Esophagus squamous epithelium (tissue), 4 donors: Measurements from ENCODE around the gene NUFIP1.

Experiments
- POLR2A ChIP-seq, 4 donors: fragments of 450-650 bp; IDR thresholded peaks; one replicate each; pipeline ENCODE4 v1.6.1; 2017; ENCODE audit warnings: antibody characterized with exemption in 4 of 4, mild to moderate bottlenecking in 4 of 4, moderate library complexity in 3 of 4
- TF ChIP-seq, protein P1 (sequence below), 6 experiments: fragments of 450-650 bp in 4 of 6; fragments of 200-600 bp in 2 of 6; sonication (generic) in 2 of 6; IDR thresholded peaks; one replicate each; pipeline ENCODE4 v1.5.1; 2016 to 2019; ENCODE audit warnings: antibody characterized with exemption in 6 of 6, mild to moderate bottlenecking in 4 of 6, moderate library complexity in 4 of 6

DNA sequence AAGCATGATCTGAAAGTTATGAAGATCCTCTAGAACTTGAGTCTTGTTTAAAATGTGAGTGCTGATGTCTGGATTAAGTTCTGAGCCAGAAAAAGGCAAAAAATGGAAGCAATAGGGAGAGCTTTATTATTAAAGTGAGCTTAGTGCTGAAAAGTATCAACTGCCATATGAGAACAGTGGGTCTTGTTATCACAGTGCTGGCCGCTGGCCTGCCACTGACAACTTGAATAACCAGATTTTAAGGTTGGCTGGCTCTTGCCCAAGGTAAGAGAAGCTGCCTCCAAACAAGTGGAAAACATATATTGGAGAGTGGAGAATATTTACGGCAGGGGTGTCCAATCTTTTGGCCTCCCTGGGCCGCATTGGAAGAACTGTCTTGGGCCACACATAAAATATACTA lies 33.9 kb downstream of the NUFIP1 start:
- TF ChIP-seq, protein P1, sequence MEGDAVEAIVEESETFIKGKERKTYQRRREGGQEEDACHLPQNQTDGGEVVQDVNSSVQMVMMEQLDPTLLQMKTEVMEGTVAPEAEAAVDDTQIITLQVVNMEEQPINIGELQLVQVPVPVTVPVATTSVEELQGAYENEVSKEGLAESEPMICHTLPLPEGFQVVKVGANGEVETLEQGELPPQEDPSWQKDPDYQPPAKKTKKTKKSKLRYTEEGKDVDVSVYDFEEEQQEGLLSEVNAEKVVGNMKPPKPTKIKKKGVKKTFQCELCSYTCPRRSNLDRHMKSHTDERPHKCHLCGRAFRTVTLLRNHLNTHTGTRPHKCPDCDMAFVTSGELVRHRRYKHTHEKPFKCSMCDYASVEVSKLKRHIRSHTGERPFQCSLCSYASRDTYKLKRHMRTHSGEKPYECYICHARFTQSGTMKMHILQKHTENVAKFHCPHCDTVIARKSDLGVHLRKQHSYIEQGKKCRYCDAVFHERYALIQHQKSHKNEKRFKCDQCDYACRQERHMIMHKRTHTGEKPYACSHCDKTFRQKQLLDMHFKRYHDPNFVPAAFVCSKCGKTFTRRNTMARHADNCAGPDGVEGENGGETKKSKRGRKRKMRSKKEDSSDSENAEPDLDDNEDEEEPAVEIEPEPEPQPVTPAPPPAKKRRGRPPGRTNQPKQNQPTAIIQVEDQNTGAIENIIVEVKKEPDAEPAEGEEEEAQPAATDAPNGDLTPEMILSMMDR (IDR thresholded peaks at IDR 0.05): no peak
- no peak for TF ChIP-seq POLR2A (IDR thresholded peaks at IDR 0.05)
